Sigmoid colon (tissue), 7 donors: Measurements from ENCODE around the gene GPRC5B. TPM values are rescaled to one million over a fixed set of nuclear protein-coding genes. Genes with fewer than 3 reads are reported as not detected.
A peak's percentile ranks its signal among the peaks of the same experiment; 100 is the strongest.

ENCODE experiments used
- DNase-seq: peaks from one replicate; pipeline ENCODE4 v3.0.0-alpha.2; 2019
- H3K27ac ChIP-seq, 4 donors: fragments of 200-600 bp; sonication (generic); one replicate each; pipeline ENCODE4 v1.5.1; 2016 to 2019; ENCODE audit warnings: mild to moderate bottlenecking in 1 of 4
- H3K27me3 ChIP-seq, 3 donors: fragments of 200-600 bp; sonication (generic); one replicate each; pipeline ENCODE4 v1.5.1; 2019; ENCODE audit warnings: mild to moderate bottlenecking in 1 of 3
- H3K36me3 ChIP-seq, 4 donors: fragments of 200-600 bp; sonication (generic); one replicate each; pipeline ENCODE4 v1.5.1; 2016 to 2019
- H3K4me1 ChIP-seq, 4 donors: fragments of 200-600 bp; sonication (generic); one replicate each; pipeline ENCODE4 v1.5.1; 2017 to 2019
- H3K4me3 ChIP-seq, 4 donors: fragments of 200-600 bp; sonication (generic); one replicate each; pipeline ENCODE4 v1.5.1; 2017 to 2019; ENCODE audit warnings: mild to moderate bottlenecking in 2 of 4, moderate library complexity in 1 of 4
- H3K9me3 ChIP-seq, 4 donors: fragments of 200-600 bp in 3 of 4; sonication (generic) in 3 of 4; one replicate each; pipeline versions ENCODE4 v1.5.1 to v1.6.1; 2013 to 2019
- EP300 ChIP-seq, 4 donors: sonication (generic); formaldehyde crosslinking; IDR thresholded peaks; one replicate each; pipeline ENCODE4 v1.6.1; 2017; ENCODE audit warnings: antibody characterized with exemption in 4 of 4
- POLR2A ChIP-seq, 2 donors: fragments of 450-650 bp; IDR thresholded peaks; one replicate each; pipeline ENCODE4 v1.6.1; 2016; ENCODE audit warnings: antibody characterized with exemption in 2 of 2, mild to moderate bottlenecking in 2 of 2, moderate library complexity in 2 of 2
- POLR2AphosphoS5 ChIP-seq, 4 donors: sonication (generic); formaldehyde crosslinking; IDR thresholded peaks; one replicate each; pipeline ENCODE4 v1.6.1; 2017; ENCODE audit warnings: antibody characterized with exemption in 4 of 4
- WGBS, 2 donors: extraction: QIAGEN DNeasy Blood & Tissue Kit; methylation state at CpG; one replicate each; pipeline ENCODE4 v1.1.7; 2013; 5-methylcytosine and 5-hydroxymethylcytosine counted together
- intact Hi-C: fragments of 100-400 bp; cut with DNase I; formaldehyde crosslinking; loops from one replicate; pipeline ENCODE4 v1.15.1; 2023
- polyA plus RNA-seq, 3 donors: library from polyadenylated mRNA; stranded (reverse); fragments of 200-250 nt; gene quantifications; one replicate each; pipeline ENCODE4 v1.2.3, GENCODE V29; 2013
- total RNA-seq, 4 donors: library from RNA; depleted of rRNA; stranded (reverse); fragments of >200 nt; gene quantifications; one replicate each; pipeline ENCODE4 v1.1.0, GENCODE V29; 2016
- TF ChIP-seq, protein P1 (sequence below), 4 experiments: fragments of 450-650 bp in 3 of 4; fragments of 200-600 bp in 1 of 4; IDR thresholded peaks; one replicate each; pipeline ENCODE4 v1.5.1; 2016 to 2019; ENCODE audit warnings: antibody characterized with exemption in 4 of 4, mild to moderate bottlenecking in 3 of 4, moderate library complexity in 2 of 4
- donor health status: healthy with polysubstance abuse.
- donor health status: Bipolar disorder and iron deficiency.
- donor health status: healthy.

Gene GPRC5B
- total and polyA plus RNA-seq, 7 donors = 1.6 to 20.6 (median 8.4) TPM

- Histone ChIP-seq H3K9me3 (no peaks in the 10 kb centered on the region), H3K36me3 (no peaks in the 10 kb centered on the region), H3K27ac (no peak overlapping the region), H3K4me1 (no peaks in the 10 kb centered on the region), H3K27me3 (no peaks in the 10 kb centered on the region), H3K4me3 (no peak overlapping the region)
- 94 to 95% methylated on average over 20 of the region's 20 CpGs for WGBS, 2 donors
- intact Hi-C loops = no loop called here
- DNase-seq = no peak
- no peak for TF ChIP-seq POLR2A (IDR thresholded peaks at IDR 0.05)
- no peak for TF ChIP-seq POLR2AphosphoS5 (IDR thresholded peaks at IDR 0.05)
- no peak for TF ChIP-seq EP300 (IDR thresholded peaks at IDR 0.05)
- TF ChIP-seq, protein P1, sequence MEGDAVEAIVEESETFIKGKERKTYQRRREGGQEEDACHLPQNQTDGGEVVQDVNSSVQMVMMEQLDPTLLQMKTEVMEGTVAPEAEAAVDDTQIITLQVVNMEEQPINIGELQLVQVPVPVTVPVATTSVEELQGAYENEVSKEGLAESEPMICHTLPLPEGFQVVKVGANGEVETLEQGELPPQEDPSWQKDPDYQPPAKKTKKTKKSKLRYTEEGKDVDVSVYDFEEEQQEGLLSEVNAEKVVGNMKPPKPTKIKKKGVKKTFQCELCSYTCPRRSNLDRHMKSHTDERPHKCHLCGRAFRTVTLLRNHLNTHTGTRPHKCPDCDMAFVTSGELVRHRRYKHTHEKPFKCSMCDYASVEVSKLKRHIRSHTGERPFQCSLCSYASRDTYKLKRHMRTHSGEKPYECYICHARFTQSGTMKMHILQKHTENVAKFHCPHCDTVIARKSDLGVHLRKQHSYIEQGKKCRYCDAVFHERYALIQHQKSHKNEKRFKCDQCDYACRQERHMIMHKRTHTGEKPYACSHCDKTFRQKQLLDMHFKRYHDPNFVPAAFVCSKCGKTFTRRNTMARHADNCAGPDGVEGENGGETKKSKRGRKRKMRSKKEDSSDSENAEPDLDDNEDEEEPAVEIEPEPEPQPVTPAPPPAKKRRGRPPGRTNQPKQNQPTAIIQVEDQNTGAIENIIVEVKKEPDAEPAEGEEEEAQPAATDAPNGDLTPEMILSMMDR (IDR thresholded peaks at IDR 0.05) = no peak
Measured at GRCh38 chr16:19871721-19872120, 12.9 kb downstream of the GPRC5B start.

DNA sequence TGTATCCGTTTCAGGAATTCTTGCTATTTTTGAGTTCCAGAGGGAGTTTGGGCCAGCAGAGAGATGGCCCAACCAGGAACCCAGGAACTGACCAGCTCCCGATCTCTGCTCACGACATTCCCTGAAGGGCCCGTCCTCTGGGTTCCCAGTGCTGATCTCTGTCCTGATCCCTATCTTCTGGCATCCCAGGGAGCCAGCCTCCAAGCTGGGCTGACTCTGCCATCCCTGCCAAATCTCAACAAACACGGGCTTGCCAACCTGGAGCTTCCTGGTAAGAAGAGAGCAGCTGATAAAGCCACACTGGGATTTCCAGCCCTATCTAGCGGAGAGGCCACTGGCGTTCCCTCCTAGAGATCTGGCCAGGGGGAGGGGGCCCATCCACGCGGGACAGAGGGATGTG, 16.2 kb downstream of the GPRC5B start:
- Histone ChIP-seq H3K27me3 (no peaks in the 10 kb centered on the region), H3K4me3 (no peak overlapping the region), H3K27ac (no peak overlapping the region), H3K4me1 (no peaks in the 10 kb centered on the region), H3K9me3 (no peaks in the 10 kb centered on the region), H3K36me3 (no peaks in the 10 kb centered on the region)
- intact Hi-C loops = no loop called here
- no peak for TF ChIP-seq POLR2A (IDR thresholded peaks at IDR 0.05)
- TF ChIP-seq, protein P1 (IDR thresholded peaks at IDR 0.05) = no peak
- TF ChIP-seq POLR2AphosphoS5 (IDR thresholded peaks at IDR 0.05) = no peak
- TF ChIP-seq EP300 (IDR thresholded peaks at IDR 0.05) = no peak
- WGBS, 2 donors = 85% methylated on average over 9 of the region's 9 CpGs
- DNase-seq = no peak

GRCh38 chr16:19864566-19864965, 20.1 kb downstream of the GPRC5B start:
- TF ChIP-seq, protein P1 (IDR thresholded peaks at IDR 0.05) = no peak
- TF ChIP-seq POLR2AphosphoS5 (IDR thresholded peaks at IDR 0.05) (no peak), POLR2A (IDR thresholded peaks at IDR 0.05) (no peak), EP300 (IDR thresholded peaks at IDR 0.05) (no peak)
- H3K36me3 ChIP-seq = no peaks in the 10 kb centered on the region
- peak; percentile 53 for DNase-seq
- no peaks in the 10 kb centered on the region for H3K9me3 ChIP-seq
- H3K4me3 ChIP-seq = no peak overlapping the region
- H3K27me3 ChIP-seq = no peaks in the 10 kb centered on the region
- intact Hi-C loops = no loop called here
- H3K4me1 ChIP-seq = peaks cover 0 to 15% (median 11%) of the 10 kb centered on the region in 4 donors
- WGBS, 2 donors = 93 to 94% methylated on average over 5 of the region's 5 CpGs
- H3K27ac ChIP-seq = no peak overlapping the region

GRCh38 chr16:19863990-19864389, 20.7 kb downstream of the GPRC5B start:
- no peaks in the 10 kb centered on the region for H3K27me3 ChIP-seq
- H3K4me3 ChIP-seq = no peak overlapping the region
- 81 to 89% methylated on average over 1 of the region's 1 CpG for WGBS, 2 donors
- H3K27ac ChIP-seq = no peak overlapping the region
- no peak for DNase-seq
- no peaks in the 10 kb centered on the region for H3K36me3 ChIP-seq
- no peaks in the 10 kb centered on the region for H3K9me3 ChIP-seq
- peaks cover 0 to 15% (median 11%) of the 10 kb centered on the region in 4 donors for H3K4me1 ChIP-seq
- TF ChIP-seq POLR2A (IDR thresholded peaks at IDR 0.05) (no peak), EP300 (IDR thresholded peaks at IDR 0.05) (no peak), POLR2AphosphoS5 (IDR thresholded peaks at IDR 0.05) (no peak)
- TF ChIP-seq, protein P1 (IDR thresholded peaks at IDR 0.05) = no peak
- intact Hi-C loops = no loop called here

- no peaks in the 10 kb centered on the region for H3K9me3 ChIP-seq
- H3K27me3 ChIP-seq = no peaks in the 10 kb centered on the region
- H3K4me3 ChIP-seq = no peak overlapping the region
- peak; percentile 46 for DNase-seq
- intact Hi-C loops = no loop called here
- H3K4me1 ChIP-seq = peaks cover 0 to 15% (median 11%) of the 10 kb centered on the region in 4 donors
- WGBS, 2 donors = 84 to 92% methylated on average over 16 of the region's 16 CpGs
- TF ChIP-seq EP300 (IDR thresholded peaks at IDR 0.05) = no peak
- no peak for TF ChIP-seq POLR2A (IDR thresholded peaks at IDR 0.05)
- TF ChIP-seq, protein P1 (IDR thresholded peaks at IDR 0.05) = no peak
- no peak for TF ChIP-seq POLR2AphosphoS5 (IDR thresholded peaks at IDR 0.05)
- no peak overlapping the region for H3K27ac ChIP-seq
- H3K36me3 ChIP-seq = no peaks in the 10 kb centered on the region
Measured at GRCh38 chr16:19861811-19862327, 22.8 kb downstream of the GPRC5B start.
